HG03064 (cell line): ENCODE data around the gene CPSF3.
"Not testable (repeated sequence)": the region's sequence is repeated elsewhere in the genome, so short reads cannot be mapped to it uniquely, and the experiment has no call there.

Experiments used
- ATAC-seq: cut with Tn5 transposase; IDR thresholded peaks from one replicate; pipeline ENCODE4 v1.9.1; 2021; ENCODE audit warnings: low read depth; ENCODE audit not compliant: unreplicated experiment

CPSF3 gene

GRCh38 chr2:9392898-9393765 lies 30.3 kb upstream of the CPSF3 start:
- ATAC-seq: no peak

DNA sequence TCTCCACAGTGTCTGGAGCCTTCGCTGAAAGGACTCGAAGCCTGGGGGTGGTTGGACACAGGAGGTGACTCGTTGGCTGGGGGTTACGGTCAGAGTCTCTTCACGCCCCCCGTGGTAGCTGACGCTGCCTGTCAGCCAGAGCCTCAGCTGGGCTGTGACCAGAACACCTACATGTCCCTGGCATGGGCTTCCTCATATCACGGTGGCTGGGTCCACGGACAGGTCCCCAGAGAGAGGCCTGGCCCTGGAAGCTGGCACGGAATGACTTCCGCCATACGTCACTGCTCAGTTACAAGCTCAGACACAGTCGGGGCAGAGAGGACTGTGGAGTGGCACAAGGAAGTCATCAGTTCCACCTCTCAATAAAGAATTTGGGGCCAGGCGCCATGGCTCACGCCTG lies 28.6 kb upstream of the CPSF3 start:
- ATAC-seq: no peak

DNA sequence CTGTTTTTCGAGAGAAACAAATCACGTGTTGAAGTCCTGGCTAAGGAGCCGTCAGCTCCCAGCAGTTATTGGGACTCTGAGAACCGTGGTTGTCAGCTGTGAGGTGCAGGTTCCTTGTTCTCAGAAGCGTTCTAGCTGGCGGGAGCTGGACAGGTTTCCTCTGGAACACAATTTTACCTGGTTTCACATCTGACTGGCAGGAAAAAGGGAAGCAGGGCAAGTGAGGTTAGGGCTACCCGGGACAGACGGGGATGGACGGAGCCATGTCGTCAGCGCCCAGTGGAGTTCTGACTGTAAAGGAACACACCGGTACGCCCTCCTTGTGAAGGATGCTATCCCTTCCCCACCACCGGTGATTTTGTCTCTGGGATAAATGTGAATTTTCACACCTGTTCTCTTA lies 26.3 kb upstream of the CPSF3 start:
- no peak for ATAC-seq

DNA sequence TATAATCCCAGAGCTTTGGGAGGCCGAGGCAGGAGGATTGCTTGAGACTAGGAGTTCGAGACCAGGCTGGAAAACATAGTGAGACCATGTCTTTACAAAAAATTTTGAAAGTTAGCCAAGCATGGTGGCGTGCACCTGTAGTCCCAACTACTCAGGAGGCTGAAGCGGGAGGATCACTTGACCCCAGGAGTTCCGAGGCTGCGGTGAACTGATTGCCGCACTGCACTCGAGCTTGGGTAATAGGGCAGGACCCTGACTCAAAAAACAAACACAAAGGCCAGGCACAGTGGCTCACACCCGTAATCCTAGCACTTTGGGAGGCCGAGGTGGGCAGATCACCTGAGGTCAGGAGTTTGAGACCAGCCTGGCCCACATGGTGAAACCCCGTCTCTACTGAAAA lies 25.2 kb upstream of the CPSF3 start:
- not testable (repeated sequence) for ATAC-seq

DNA sequence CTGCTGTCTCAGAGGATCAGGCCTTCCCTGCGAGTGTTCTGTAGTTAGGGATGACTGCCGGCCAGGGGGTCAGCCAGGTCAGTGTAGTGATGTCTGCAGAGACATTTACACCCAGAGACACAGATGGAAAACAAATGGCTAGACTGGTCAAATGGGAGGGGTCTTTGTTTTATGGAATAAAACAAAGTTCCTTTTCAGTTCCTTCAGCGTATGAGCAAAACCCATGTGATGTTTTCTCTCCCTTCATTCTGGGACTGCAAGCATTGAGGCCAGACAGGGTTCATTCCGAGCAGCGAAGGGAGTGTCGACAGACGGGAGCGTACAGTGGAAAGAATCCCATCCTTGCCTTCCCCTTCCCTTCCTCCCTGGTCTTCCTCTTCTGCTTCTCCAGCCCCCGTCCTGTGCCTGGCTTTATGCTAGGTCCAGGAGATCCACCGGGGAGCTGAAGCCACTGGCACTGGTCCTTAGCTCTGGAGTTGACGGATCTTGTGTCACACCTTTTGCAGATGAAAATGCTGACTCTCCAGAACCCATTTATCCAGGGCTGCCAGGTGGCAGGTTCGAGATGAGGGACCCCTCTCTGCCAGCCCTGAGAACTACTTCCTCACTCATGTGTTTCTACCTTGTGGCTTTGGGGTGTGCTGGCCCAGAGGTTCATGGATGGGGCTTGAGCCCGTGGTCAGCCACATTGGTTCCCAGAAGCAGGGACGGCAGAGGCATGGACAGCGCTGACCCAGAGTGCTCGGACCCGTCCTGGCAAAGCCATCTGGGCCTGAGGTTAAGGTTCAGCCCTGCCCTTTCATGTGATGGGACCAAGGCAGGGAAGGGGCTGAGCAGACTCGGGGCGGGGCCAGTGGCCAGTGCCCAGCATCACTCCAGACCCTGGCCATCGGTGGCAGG lies 24.3 kb upstream of the CPSF3 start:
- ATAC-seq: no peak

- no peak for ATAC-seq
Observed at GRCh38 chr2:9400268-9401058, 23.0 kb upstream of the CPSF3 start.

GRCh38 chr2:9401059-9401547 lies 22.4 kb upstream of the CPSF3 start:
- ATAC-seq: no peak

- ATAC-seq: no peak
Observed at GRCh38 chr2:9401646-9402371, 21.6 kb upstream of the CPSF3 start.

GRCh38 chr2:9403924-9404323 lies 19.5 kb upstream of the CPSF3 start:
- ATAC-seq: no peak

DNA sequence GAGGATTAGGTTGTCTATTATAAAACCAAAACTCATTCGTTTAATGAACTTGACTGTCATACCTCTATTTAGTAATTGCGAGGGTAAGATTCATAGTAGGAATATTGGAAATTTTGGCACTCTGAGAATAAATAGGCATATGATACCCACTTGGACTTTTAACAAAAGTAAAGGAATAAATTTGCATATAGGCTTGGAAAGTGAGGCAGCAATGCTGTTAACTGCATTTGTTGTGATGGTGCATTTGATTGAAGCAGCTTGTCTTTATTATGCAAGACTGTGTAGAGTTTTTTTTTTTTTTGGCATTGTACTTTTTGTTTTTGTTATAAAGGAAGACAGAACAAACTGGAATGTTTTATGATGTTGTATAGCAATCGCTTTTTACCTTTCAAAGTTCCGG lies 19.0 kb upstream of the CPSF3 start:
- ATAC-seq: no peak

- no peak for ATAC-seq
Observed at GRCh38 chr2:9405636-9406035, 17.8 kb upstream of the CPSF3 start.

DNA sequence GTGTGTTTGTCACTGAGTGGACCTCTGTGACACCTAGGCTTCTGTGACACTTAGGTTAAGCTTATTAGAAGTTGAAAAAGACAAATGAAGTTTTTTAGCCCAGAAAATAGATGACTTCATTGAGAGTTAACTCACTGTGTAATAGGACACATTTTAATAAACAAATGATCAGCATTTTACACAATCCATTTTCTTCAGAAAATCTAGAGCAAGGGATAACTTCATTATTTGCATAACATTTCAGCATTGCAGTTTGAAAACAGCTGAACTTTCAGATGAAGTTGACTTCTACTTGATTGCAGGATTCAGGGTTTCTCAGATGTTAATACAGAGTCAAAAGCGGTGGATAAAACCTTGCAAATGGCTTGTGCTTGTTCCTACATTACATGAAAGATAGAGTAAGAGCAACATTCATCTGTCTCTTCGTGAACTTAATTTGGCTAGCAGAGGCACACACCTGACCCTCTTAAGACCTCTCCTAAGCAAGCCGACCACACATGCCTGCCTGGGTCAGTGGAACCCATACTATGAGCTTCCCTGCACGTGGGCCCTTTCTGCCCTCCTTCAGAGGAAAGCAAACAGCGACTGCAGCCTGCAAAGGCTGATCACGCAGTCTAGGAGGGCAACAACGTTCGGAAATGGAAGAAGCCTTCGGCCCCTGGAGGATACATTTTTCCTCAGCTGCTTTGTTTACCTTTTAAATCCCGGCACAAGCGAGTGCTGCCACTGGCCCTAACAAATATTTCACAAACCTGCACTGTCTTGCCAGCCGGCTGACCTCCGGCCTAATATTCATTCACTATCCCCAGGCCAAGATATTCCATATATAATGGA lies 16.7 kb upstream of the CPSF3 start:
- no peak for ATAC-seq

GRCh38 chr2:9407363-9407811 lies 16.1 kb upstream of the CPSF3 start:
- ATAC-seq: no peak

DNA sequence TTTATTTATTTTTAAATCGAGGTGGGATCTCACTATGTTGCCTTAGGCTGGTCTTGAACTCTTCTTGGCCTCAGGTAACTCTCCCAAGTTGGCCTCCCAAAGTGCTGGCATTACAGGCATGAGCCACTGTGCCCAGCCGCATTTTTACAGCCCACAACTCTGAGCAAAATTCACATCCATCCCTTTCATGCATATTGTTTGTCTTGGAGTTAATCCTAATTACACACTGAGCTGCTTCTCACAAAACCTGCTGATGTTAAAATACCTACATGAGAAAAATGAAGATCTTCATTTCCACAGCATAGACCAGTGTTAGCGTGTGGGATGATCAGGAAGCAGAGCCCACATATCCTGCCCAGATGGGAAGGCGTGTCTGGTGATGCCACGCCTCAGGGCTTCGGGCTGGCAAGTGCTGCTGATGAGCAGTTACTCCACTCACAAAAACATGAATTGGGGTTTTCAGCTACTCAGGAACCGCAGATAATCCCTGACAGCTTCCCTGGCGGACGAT lies 14.8 kb upstream of the CPSF3 start:
- no peak for ATAC-seq

DNA sequence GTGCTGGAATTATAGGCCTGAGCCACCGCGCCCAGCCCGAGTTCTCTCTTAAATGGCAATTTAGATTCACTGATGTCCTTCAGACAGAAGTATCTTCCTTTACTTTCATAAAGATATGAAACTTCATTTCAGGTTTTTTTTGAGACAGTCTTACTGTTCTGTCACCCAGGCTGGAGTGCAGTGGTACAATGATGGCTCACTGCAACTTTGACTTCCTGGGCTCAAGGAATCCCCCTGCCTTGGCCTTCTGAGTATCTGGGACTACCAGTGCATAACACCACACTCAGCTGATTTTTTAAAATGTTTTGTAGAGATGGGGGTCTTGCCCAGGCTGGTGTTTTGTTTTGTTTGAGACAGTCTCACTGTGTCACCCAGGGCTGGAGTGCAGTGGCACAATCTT lies 13.3 kb upstream of the CPSF3 start:
- no peak for ATAC-seq

- ATAC-seq: no peak
Observed at GRCh38 chr2:9412781-9413180, 10.7 kb upstream of the CPSF3 start.

GRCh38 chr2:9415516-9416169 lies 7.8 kb upstream of the CPSF3 start:
- ATAC-seq: no peak

- ATAC-seq: no peak
Observed at GRCh38 chr2:9416267-9416961, 7.0 kb upstream of the CPSF3 start.
